HG03575 (cell line): ENCODE measurements around the gene LCN10.

Experiments used
- ATAC-seq: cut with Tn5 transposase; IDR thresholded peaks from one replicate; pipeline ENCODE4 v1.9.1; 2021; ENCODE audit not compliant: unreplicated experiment, insufficient number of reproducible peaks, low FRiP score; ENCODE audit errors: extremely low read depth

Gene LCN10

GRCh38 chr9:136695435-136695895 is 47.3 kb downstream of the LCN10 start:
- ATAC-seq = no peak

DNA sequence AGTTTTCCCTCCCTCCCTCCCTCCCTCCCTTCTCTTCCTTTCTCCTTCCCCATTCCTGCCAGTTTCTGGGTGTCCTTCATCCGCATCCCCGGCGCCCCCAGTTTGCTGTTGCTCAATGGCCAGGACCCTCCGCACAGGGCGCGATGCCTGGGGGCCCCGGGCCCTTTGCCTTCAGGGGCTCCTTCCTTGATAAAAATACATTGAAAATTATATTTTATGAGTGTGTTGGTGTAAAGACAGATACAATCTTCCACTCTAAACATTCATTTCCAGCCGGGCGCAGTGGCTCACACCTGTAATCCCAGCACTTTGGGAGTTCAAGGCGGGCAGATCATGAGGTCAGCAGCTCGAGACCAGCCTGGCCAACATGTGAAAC is 47.9 kb downstream of the LCN10 start:
- no peak for ATAC-seq

DNA sequence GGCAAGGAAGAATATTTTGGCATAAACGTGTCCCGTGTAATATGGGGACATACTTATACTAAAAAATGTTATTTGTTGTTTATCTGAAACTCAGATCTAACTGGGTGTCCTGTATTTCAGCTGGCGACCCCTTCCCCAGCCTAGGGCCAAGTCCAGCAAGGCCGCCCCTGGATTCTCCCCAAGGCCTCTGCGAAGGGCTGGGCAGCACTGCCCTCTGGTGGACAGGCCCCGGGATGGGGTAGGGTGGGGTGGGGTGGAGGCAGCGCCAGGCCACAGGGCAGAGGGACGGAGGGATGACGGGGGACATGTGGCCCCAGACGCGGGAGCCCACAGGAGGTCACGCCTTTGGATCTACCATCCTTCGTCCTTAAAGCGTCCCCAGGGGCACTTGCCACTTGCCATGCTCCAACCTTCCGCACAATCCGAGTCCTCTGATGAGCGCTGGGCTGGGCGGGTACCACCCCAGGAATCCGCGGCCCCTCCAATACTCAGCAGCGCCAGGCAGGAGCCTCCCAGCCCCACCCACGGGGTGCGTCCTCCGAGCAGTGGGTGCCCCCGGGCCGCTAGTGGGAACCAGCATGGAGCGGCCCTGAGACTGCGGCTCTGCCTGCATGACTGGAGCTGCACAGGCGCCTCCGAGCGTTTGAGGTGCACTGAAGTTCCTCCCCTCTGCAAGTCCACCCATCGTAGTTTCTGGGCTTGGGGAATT is 48.4 kb downstream of the LCN10 start:
- ATAC-seq = no peak

- no peak for ATAC-seq
These were observed 49.1 kb downstream of the LCN10 start for GRCh38 chr9:136693490-136694162.

DNA sequence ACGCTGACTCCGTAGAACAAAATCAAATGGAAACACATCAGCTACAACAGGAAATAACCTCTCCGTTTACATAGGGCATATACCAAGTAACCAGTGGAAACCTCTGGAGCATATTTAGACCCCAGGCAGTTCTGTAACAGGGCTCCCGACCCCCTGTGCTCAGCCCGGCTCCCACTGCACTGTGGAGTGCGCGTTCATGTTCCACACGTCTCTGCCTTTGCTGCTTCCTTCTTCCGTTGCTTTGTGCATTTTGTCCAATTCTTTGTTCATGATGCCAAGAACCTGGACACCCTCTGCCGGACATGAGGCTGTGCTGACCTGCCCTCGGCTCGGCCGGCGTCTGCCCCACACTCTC is 49.6 kb downstream of the LCN10 start:
- ATAC-seq = no peak

- ATAC-seq = no peak
These were observed 50.3 kb downstream of the LCN10 start for GRCh38 chr9:136692185-136693134.

DNA sequence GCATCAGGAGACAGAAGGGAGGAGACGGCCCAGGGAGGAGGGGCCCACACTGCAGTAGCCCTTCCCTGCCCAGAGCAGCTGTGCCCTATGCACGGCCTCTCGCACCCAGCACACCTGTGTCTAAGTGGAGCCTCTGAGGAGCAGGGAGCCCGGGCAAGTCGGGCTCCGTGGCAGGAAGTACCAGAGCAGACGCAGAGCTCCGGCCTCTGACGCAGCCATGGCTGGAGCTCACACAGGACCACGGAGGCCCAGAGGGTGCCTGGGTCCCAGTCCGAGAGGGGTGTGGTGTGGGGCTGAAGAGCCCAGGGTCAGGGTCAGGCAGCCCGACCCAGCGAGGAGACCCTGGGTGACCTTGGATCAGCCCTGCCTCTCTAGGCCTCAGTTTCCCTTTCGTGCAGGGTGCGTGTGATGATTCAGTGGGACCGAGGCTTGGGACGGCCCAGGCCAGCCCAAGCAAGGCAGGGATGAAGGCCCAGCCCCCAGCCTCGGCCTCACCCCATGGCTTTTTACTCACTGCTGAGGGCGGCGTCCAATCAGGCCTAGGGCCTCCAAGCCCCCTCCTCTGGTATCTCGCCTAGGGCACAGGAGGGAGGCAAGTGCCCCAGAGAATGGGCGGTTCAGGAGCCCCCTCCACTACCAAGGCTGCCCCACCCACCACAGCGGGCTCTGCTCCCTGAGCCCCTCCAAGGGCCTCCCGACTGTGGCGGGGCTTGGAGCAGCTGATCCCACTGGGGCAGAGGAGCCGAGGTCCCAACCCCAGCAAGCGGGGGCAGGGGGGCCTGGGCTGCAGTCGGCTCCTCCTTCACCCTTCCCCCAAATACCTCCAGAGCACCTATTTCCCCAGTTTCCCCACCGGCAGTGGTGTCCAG is 51.2 kb downstream of the LCN10 start:
- ATAC-seq = no peak

- no peak for ATAC-seq
These were observed 51.9 kb downstream of the LCN10 start for GRCh38 chr9:136690806-136691261.

DNA sequence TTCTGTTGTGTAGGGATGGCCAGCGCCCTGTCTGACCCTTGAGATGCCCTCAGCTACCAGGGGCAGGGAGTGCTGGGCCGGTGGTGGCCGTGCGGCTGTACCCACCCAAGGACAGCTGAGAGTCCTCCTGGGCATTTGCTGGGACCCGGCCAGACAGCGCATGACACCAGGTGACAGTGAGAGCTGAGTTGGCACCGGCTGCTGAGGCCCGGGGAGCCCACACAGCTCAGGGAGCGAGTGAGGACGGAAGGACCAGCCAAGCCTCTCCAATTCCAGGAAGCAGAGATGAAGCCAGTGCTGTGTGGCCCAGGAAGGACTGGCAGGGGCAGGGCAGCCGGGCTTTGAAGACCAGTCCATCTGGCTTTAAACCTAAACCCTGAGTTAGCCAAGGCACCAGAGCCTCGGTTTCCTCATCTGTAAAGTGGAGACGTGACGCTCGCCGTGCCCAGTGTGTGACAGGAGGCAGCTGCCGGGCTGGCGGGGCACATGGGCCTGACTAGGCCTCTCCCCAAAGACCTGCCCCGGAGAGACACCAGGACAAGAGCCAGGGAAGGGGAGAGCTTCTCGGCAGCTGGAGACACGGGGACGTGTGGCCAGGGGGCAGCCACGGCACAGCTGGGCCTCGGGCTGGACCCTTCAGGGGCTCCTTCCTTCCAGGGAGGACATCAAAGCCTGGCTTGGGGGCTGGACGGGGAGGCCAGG is 52.5 kb downstream of the LCN10 start:
- no peak for ATAC-seq

- no peak for ATAC-seq
These were observed 53.7 kb downstream of the LCN10 start for GRCh38 chr9:136689108-136689460.

DNA sequence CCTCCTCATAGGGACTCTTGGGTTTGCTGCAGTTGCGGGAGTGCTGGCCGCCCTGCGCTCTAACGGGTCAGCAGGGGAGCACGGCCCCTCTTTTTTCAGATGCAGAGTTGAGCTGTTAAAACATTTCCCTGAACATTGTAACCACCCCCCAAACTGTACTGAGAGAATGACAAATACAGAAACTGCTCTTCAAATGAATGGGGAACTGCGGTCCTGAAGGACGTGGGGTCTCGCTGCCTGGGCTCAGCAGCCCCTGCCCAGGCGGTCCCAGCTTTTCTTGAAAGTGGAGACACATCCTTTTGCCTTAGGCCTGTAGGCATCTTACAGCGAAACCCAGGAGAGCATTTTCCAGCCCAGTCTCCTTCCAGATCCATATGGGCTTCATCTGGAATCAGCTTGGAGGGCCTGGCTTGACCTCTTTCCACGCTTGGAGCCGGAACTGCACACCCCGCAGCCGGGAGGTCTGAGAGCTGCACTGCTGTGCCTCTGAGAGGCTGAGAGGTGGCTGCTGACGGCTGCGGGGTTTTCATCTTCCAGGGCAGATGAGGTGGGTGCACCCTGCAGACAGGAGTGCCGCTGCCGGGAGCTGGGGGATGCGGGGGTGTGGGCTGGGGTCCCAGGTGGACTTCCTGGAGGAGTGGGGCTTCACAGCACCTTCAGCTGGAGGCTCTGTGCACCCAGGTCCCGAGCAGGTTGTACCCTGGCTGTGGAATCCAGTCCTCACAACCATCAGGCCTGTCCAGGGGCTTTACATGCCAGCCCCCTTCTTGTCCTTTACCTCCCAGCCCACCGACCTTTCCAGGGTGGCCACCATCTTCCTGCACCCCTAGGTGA is 54.2 kb downstream of the LCN10 start:
- ATAC-seq = no peak
